ENCODE data around the gene SLC12A8.

- TF ChIP-seq CTCF (IDR thresholded peaks at IDR 0.05) (no peak), POLR2A (IDR thresholded peaks at IDR 0.05) (no peak)
Observed at GRCh38 chr3:125033135-125033534, 179.4 kb downstream of the SLC12A8 start.
